Spleen (tissue), 7 donors: ENCODE results near the gene NTNG1.

Experiments used
- CTCF ChIP-seq, 11 experiments: fragments of 200-600 bp in 7 of 11; fragments of 450-650 bp in 4 of 11; sonication (generic) in 4 of 11; IDR thresholded peaks in 8 of 11; conservative IDR thresholded peaks in 3 of 11; 1 replicate in 7 of 11; 2 replicates in 4 of 11; pipeline versions ENCODE4 v1.4.0 to v1.8.0; 2016 to 2021; ENCODE audit warnings: antibody characterized with exemption in 11 of 11, inconsistent platforms in 4 of 11, mild to moderate bottlenecking in 1 of 11
- POLR2A ChIP-seq, 3 donors: fragments of 450-650 bp; IDR thresholded peaks; one replicate each; pipeline ENCODE4 v1.5.1; 2017; ENCODE audit warnings: antibody characterized with exemption in 3 of 3, mild to moderate bottlenecking in 1 of 3
- POLR2AphosphoS5 ChIP-seq, 3 donors: sonication (generic); formaldehyde crosslinking; IDR thresholded peaks; one replicate each; pipeline ENCODE4 v1.5.1; 2017; ENCODE audit warnings: antibody characterized with exemption in 3 of 3
- donor health status: DM: no; HTN: no; CAD: no; lungs with moderate emphysema.
- donor health status: DM: no; HTN: no; CAD: no.
- donor health status: DM: no; HTN: no; CAD: no.

- TF ChIP-seq POLR2A (IDR thresholded peaks at IDR 0.05) (no peak), POLR2AphosphoS5 (IDR thresholded peaks at IDR 0.05) (no peak), CTCF (IDR thresholded peaks at IDR 0.05 in 8 of 11, conservative IDR thresholded peaks at IDR 0.05 in 3 of 11) (no peak)
Measured at GRCh38 chr1:107357376-107357775, 216.5 kb downstream of the NTNG1 start.
